K562 (cell line): ENCODE measurements around the gene ZDHHC11B.
"Not testable (repeated sequence)": the region's sequence is repeated elsewhere in the genome, so short reads cannot be mapped to it uniquely, and the experiment has no call there.

ENCODE experiments used
- CTCF ChIP-seq, 3 experiments: IDR thresholded peaks in 2 of 3; conservative IDR thresholded peaks in 1 of 3; 2 replicates each; pipeline ENCODE4 v1.5.1; 2011 to 2012; ENCODE audit warnings: low read length in 3 of 3, mild to moderate bottlenecking in 3 of 3, control low read depth in 2 of 3, improper control_type of control experiment in 1 of 3, inconsistent platforms in 1 of 3, low read depth in 1 of 3, mixed read lengths in 1 of 3, moderate library complexity in 1 of 3; ENCODE audit not compliant: insufficient read depth in 2 of 3
- ELF1 ChIP-seq: fragments of 200-800 bp; sonication (Bioruptor generic); IDR thresholded peaks from 2 replicates; pipeline ENCODE4 v1.6.1; 2016; ENCODE audit warnings: missing genetic modification characterization, missing compliant biosample characterization
- NCOA6 ChIP-seq: fragments of 450-650 bp; IDR thresholded peaks from 2 replicates; pipeline ENCODE4 v1.6.1; 2017; ENCODE audit warnings: mild to moderate bottlenecking
- ZNF395 ChIP-seq: fragments of 200-800 bp; sonication (Bioruptor generic); IDR thresholded peaks from 2 replicates; pipeline ENCODE4 v1.6.1; 2017; ENCODE audit warnings: missing genetic modification characterization, missing compliant biosample characterization
- TF ChIP-seq, protein P1 (sequence below): sonication (generic); formaldehyde crosslinking; IDR thresholded peaks from 2 replicates; pipeline ENCODE4 v1.4.0; 2020; ENCODE audit warnings: mild to moderate bottlenecking, missing genetic modification reagents

DNA sequence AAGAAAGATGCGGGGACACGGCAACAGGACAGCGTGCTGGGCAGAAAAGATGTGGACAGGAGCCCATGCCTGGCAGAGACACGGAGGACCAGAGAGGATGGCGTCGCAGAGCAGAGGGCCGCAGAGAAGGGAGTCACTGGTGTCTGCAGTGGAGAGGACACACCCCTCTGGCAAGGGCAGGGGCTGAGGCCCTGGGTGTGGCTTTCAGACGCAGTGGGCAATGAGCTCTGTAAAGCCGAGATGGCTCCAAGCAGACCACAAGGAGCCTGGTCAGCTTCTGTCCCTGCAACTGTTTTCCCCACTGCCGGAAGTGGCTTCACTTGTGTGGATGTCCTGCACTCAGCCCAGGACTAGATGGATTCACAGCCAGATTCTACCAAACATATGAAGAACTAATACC lies 4.2 kb upstream of the ZDHHC11B start:
- TF ChIP-seq, protein P1, sequence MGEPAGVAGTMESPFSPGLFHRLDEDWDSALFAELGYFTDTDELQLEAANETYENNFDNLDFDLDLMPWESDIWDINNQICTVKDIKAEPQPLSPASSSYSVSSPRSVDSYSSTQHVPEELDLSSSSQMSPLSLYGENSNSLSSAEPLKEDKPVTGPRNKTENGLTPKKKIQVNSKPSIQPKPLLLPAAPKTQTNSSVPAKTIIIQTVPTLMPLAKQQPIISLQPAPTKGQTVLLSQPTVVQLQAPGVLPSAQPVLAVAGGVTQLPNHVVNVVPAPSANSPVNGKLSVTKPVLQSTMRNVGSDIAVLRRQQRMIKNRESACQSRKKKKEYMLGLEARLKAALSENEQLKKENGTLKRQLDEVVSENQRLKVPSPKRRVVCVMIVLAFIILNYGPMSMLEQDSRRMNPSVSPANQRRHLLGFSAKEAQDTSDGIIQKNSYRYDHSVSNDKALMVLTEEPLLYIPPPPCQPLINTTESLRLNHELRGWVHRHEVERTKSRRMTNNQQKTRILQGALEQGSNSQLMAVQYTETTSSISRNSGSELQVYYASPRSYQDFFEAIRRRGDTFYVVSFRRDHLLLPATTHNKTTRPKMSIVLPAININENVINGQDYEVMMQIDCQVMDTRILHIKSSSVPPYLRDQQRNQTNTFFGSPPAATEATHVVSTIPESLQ (CRISPR knock-in tag) = not testable (repeated sequence)
- not testable (repeated sequence) for TF ChIP-seq ZNF395 (CRISPR knock-in tag); ELF1 (tag); CTCF (IDR thresholded peaks at IDR 0.05 in 2 of 3, conservative IDR thresholded peaks at IDR 0.05 in 1 of 3; ENCODE audit: insufficient read depth in 2 of 3, low read depth in 1 of 3, low read length in 3 of 3); NCOA6
